Glomerular visceral epithelial cell (primary cell): ENCODE results near the gene ANO2.

Experiments
- DNase-seq: peaks from one replicate; pipeline ENCODE4 v3.0.0-alpha.2; 2016; ENCODE audit errors: extremely low spot score

Gene ANO2

GRCh38 chr12:5623411-5623810 is 321.6 kb downstream of the ANO2 start:
- DNase-seq: no peak

- no peak for DNase-seq
Observed at GRCh38 chr12:5622280-5622679, 322.8 kb downstream of the ANO2 start.

GRCh38 chr12:5621329-5621728 is 323.7 kb downstream of the ANO2 start:
- DNase-seq: no peak

- DNase-seq: no peak
Observed at GRCh38 chr12:5620896-5621295, 324.2 kb downstream of the ANO2 start.

GRCh38 chr12:5619628-5620027 is 325.4 kb downstream of the ANO2 start:
- DNase-seq: no peak

- DNase-seq: no peak
Observed at GRCh38 chr12:5616854-5617253, 328.2 kb downstream of the ANO2 start.

GRCh38 chr12:5615760-5616159 is 329.3 kb downstream of the ANO2 start:
- no peak for DNase-seq

- no peak for DNase-seq
Observed at GRCh38 chr12:5614256-5614655, 330.8 kb downstream of the ANO2 start.

- DNase-seq: no peak
Observed at GRCh38 chr12:5612556-5613410, 332.3 kb downstream of the ANO2 start.

GRCh38 chr12:5611162-5611561 is 333.9 kb downstream of the ANO2 start:
- DNase-seq: no peak

- no peak for DNase-seq
Observed at GRCh38 chr12:5599378-5599777, 345.7 kb downstream of the ANO2 start.

GRCh38 chr12:5593998-5594397 is 351.1 kb downstream of the ANO2 start:
- DNase-seq: no peak

GRCh38 chr12:5593086-5593485 is 352.0 kb downstream of the ANO2 start:
- DNase-seq: no peak

- DNase-seq: no peak
Observed at GRCh38 chr12:5592310-5592709, 352.7 kb downstream of the ANO2 start.

GRCh38 chr12:5590316-5590715 is 354.7 kb downstream of the ANO2 start:
- DNase-seq: no peak

GRCh38 chr12:5589054-5589453 is 356.0 kb downstream of the ANO2 start:
- no peak for DNase-seq

- DNase-seq: no peak
Observed at GRCh38 chr12:5588591-5588990, 356.5 kb downstream of the ANO2 start.

- peak; percentile 22 for DNase-seq
Observed at GRCh38 chr12:5588176-5588575, 356.9 kb downstream of the ANO2 start.

GRCh38 chr12:5587711-5588121 is 357.3 kb downstream of the ANO2 start:
- DNase-seq: no peak

- peak; percentile 22 for DNase-seq
Observed at GRCh38 chr12:5586201-5586600, 358.9 kb downstream of the ANO2 start.

- DNase-seq: no peak
Observed at GRCh38 chr12:5585178-5585577, 359.9 kb downstream of the ANO2 start.

- DNase-seq: no peak
Observed at GRCh38 chr12:5584412-5585175, 360.5 kb downstream of the ANO2 start.

GRCh38 chr12:5582541-5582940 is 362.5 kb downstream of the ANO2 start:
- DNase-seq: no peak
